Stimulated activated CD8-positive, alpha-beta memory T cell treated with anti-CD3 and anti-CD28 coated beads, Interleukin-15, amount 100 ng/mL, for 48 hours (primary cell): ENCODE results near the gene CACNA1D.
"Not testable (repeated sequence)": the region's sequence is repeated elsewhere in the genome, so short reads cannot be mapped to it uniquely, and the experiment has no call there.

Experiments used
- DNase-seq, 2 donors: peaks; one replicate each; pipeline ENCODE4 v3.0.0-alpha.2; 2020; ENCODE audit warnings: low read depth in 2 of 2

The CACNA1D gene

DNA sequence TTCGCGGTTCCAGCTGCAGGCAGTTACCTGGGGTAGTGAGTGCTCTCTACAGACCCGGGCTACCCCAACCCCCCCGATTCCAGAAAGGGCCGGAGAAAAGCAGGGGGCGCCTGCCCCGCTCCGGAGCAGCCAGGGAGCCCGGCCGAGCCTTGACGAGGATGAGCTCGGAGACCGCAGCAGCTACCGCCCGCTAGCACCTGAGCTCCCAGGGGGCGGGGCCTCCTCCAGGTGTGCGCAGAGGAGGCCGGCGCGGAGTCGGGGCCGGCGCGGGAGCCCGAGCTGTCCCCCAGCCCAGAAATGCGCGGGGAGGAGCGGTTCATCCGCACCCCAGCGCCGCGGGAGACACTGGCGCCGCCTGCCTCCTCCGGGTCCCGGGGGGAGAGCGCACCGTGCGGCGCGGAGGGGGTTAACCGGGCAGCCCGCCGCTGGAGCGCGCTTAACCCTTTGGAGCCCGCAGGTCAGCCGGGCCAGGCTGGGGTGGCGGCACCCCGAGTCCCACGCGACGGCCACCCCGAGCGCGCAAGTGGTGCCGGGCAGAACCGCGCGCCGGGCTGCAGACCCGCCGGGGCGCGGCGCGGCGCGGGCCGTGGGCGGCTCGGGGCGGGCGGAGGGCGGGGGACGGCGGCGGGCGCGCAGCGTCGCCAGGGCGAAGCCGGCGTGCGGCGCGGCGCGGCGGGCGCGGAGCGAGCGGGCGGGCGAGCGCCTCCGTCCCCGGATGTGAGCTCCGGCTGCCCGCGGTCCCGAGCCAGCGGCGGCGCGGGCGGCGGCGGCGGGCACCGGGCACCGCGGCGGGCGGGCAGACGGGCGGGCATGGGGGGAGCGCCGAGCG lies at the start of gene CACNA1D:
CACNA1D (plus strand) TSS at position 649 of the 829 bp plus-strand sequence. CDS start 556 bp downstream, outside the sequence.
- DNase-seq = no peak

DNA sequence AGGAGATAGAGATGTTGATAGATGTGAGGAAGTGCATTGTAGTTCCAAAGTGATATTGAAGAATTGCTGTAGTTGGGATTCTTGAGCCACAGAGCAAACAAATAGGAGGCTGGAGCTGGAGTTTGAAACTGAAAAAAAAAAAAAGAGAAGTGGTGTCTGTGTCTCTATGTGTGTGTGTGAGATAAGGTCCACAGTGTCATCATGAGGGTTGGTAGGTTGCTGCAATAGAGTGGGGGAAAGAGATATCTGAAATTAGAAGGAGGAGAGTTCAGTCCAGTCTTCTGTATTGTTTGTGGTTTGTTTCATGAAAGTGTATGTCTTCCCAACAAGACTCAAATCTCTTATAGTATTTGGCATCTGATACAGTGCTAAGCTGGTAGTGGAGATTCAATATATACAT lies 37.3 kb upstream of the CACNA1D start:
- no peak for DNase-seq

DNA sequence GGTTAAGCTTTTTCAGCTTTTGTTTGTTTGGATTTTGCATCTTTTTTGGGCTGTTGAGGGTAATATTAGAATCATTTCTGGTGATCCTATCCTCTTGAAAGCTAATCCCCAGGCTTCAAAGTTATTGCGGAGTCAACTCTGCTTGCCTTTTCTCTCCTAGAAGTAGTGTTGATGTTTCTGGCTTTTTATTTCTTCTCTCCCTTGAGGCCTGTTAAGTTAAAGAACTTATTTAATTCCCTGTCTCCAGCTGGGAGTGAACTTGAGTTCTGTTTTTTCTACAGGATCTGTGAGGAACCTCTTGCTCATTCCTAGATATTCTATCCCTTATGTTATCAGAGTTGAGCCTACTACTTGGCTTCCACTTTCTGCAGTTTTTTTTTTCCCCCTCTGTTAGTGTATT lies 34.1 kb upstream of the CACNA1D start:
- DNase-seq = no peak

- no peak for DNase-seq
These were observed 30.0 kb upstream of the CACNA1D start for GRCh38 chr3:53464424-53464823.

DNA sequence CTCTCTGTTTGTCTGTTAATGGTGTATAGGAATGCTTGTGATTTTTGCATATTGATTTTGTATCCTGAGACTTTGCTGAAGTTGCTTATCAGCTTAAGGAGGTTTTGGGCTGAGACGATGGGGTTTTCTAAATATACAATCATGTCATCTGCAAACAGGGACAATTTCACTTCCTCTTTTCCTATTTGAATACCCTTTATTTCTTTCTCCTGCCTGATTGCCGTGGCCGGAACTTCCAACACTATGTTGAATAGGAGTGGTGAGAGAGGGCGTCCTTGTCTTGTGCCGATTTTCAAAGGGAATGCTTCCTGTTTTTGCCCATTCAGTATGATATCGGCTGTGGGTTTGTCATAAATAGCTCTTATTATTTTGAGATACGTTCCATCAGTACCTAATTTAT lies 24.7 kb upstream of the CACNA1D start:
- not testable (repeated sequence) for DNase-seq

GRCh38 chr3:53473422-53473821 lies 21.0 kb upstream of the CACNA1D start:
- DNase-seq = no peak

GRCh38 chr3:53476372-53476771 lies 18.0 kb upstream of the CACNA1D start:
- DNase-seq = not testable (repeated sequence)

DNA sequence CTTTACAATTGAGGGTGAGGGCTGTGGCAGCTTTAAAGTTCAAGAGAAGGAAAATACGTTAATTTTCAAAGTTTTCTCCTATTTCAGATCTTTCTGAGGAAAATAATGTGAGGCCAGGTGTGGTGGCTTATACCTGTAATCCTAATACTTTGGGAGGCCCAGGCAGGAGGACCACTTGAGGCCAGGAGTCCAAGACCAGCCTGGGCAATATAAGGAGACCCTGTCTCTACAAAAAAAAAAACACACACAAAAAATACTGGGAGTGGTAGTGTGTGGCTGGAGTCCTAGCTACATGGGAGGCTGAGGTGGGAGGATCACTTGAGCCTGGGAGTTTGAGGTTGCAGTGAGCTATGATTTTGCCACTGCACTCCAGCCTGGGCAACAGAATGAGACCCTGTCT lies 16.7 kb upstream of the CACNA1D start:
- not testable (repeated sequence) for DNase-seq

DNA sequence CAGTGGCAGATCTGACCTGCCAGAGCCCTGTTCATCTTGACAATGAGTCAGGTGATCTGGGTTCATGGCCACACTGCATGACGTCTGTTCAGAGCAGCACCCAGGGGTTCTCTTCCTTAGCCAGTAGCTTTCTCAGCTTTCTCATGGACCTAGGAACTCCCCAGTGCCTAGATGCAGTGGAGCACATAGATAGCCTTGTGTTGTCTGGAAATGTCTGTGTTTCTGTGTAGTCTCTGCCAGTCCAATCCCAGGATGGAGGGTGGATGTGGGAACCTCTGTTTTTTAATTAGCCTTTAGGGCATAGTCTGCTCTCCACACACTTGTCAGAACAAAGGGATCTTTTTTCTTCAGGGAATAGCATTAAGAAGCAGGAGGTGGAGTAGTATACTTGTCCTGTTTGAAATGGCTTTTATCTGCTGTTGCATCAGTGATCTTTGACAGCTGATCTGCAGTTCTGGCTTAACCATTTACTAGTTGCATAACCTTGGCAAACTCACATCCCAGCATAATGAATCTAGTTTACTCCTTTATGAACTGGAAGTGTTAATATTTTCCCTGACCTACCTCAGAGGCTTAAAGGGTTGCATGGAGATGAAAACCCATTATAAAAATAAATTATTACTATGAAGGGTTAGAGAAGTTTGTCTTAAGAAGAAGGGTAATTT lies 16.1 kb upstream of the CACNA1D start:
- DNase-seq = no peak

DNA sequence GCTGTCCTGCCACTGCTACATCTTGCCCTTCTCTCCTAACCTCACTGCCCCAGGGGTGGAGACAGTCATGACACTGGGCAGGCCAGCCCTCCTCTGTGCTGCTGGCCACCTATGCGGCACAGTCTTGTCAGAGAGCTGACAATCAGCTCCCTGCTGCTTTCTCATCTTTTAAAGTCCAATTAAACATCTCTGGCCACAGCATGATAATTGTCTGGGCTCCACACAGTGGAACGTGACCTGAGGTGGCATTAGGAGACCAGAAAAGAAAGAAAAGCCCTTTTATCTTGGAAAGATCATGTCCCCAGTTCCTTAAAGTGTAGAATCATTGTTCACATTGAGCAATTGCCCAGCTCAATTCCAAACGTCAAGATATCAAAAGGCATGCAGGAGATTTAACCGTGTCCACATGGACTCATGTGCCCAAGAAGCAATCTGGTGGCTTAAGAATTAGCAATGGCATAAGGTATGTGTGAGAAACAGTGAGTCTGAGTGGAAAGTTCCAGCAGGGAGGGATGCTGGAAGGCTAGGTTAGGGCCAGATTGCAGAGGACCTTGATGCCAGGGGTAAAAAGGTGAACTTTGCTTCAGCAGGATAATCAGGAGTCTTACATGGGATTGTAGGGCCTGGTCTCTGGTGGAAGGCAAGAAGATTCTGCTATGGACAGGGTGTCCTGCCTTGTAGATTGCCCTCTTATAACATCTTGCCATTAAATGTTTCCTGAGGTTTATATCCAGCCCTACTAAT lies 15.3 kb upstream of the CACNA1D start:
- no peak for DNase-seq

DNA sequence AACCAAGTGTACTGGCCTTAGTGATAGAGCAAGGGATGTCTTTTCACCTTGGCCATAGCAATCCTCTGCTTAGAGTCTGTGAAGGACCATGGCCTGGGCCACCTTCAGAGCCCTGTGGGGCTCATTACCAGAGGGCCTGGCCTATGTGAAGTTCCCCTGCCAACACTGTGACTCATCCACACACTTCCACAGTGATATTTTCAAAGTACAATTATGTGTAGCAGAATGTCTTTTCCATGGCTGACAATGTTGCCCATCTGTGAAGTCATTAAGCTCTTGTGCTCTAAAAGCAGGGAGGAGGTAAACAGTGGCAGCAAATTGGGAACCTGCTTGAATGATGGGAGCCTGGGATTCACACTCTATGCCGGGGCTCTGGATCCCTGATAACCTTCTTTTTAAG lies 12.2 kb upstream of the CACNA1D start:
- no peak for DNase-seq

GRCh38 chr3:53483821-53484220 lies 10.6 kb upstream of the CACNA1D start:
- no peak for DNase-seq

- DNase-seq = no peak
These were observed 9.4 kb upstream of the CACNA1D start for GRCh38 chr3:53484984-53485383.

DNA sequence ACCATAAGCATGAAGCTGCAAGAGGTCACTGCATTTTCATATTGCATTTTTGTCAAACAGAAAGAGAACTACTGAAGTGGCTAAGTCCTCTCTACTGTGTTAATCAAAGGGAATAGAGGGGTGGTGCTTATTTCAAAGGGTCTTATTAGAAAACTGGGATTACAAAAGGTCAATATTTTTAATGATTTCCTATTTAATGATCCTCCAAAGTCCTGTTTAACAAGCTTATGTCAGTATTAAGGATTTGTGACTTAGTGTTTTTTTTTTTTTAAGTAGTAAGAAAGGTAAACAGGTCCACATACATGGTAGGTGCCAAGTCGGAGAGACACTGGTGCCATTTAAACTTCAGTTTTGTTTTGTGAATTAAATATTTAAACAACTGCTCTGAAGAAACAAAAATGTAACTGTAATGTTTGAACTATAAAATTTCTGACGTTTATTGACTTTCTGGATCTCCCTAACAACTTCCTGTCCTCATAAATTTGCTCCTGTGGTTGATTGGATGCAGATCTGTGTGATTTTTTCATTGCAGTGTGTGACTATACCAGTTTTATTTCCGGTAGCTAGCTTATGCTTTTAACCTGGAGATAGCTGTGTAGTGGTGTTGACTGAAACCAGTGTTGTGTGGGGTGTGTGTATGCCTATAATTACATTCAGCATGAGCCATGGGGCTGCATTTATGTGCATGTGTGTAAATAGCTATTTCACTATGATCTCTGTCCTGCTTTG lies 8.6 kb upstream of the CACNA1D start:
- no peak for DNase-seq

DNA sequence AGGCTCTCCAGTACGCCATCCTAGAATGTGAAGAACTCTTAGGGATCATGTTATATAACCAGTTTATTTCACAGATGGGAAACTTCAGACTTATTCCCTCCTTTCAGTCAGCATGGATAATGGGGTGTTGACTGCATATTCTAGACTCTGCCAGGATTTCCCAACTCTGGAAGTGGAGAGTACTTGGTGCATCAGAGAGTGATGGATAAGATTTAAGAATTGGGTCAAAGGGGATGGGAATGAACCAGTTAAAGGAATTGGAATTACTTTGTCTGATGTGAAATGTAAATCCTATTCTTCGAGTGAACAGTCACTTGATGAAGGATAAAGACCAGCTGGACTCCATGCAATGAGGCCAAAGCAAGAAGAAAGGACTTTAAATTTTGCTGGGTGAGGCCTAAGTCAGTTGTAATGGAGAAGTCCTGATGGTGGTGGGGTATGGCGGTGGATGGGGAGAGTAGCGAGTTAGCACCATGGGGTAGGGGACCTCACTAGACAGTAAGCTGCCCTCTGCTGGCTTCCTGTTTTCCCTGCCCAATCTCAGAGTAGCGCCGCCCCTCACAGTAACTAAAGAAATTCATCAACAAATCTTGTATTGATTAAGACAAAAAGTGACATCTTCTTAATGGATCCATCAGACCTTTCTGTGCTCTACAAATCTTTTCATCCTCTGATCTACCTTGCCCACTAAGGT lies 7.3 kb upstream of the CACNA1D start:
- no peak for DNase-seq

GRCh38 chr3:53489386-53489785 lies 5.0 kb upstream of the CACNA1D start:
- no peak for DNase-seq

DNA sequence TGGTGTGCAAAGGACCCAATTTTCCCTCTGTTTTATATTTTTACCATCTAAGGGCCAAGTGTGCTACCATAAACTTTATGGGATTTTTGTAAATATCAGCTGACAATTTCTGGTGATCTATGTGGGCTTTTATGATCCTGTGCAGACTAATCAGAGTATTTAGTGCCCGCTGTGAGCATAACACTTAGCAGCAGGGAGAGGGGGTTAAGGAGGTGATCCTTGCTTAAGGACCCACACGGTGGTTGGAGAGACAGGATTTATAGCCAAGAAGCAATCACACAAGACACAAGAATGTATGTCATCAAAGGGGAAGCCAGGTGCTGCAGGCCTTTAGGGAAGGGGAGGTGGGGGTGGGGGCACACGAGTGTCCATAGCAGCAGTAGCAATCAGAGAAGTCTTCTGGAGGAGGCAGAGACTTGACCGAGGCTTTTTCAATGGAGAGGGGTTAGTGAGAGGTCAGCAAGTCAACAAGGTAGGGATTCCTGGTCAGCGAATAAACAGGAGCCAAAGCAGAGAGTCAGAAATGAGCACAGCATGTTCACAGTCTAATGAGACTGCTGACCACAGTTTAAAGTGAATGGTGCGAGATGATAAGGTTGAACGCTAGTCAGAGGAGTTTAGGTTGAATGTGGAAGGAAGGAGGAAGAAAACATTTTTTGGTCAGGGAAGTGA lies 4.5 kb upstream of the CACNA1D start:
- no peak for DNase-seq

DNA sequence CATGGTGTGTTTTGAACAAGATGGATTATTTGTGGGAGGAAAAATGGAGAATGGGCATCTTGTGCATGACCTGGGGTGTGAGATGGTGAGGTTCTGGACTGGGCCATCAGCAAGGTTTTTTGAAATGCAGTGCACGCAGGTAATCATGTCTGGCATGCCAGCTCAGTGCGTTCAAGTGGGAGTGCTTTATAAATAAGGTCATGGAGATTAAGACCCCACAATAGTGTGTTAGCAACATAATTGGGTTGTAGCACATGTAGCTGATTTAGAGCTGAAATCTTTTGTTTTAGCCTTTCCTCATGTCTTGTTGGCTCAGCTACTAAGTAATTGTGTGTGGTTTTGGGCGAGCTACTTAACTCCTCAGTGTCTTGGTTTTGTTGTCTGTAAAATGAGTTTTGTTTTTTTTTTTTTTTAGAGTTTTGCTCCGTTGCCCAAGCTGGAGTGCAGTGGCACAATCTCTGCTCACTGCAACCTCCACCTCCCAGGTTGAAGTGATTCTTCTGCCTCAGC lies 3.9 kb upstream of the CACNA1D start:
- DNase-seq = no peak

DNA sequence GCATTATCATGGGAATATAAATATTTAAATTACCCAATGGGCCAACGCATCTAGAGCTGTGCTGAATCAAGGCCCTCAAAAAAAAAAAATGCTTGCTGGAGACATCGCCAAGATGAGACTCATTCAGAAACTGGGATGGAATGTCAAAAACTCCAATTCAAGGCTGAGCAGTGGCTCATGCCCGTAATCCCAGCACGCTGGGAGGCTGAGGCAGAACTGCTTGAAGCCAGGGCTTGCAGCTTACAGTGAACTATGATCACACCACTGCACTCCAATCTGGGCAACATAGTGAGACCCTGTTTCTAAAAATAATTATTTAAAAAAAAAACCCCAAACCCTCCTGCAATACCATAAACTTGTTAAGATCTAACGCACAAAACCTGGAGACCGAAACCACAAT lies 3.1 kb upstream of the CACNA1D start:
- no peak for DNase-seq

DNA sequence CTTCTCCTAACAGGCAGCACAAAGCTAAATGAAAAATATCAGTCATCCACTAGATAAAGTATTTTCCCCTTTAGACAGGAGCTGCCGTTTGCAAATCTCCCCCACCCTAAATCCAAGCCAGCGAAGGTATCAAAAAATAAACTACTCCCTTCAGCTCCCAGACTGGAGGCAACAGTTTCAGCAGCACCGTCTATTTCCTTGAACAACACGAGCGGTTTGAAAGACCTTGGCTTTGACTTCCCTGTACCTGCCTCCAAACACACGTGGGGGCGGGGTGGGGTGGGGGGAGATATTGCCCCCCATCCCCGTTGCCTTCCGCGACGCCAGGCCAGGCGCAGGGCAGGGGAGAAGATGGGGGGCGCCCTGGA lies 832 bp upstream of the CACNA1D start:
- no peak for DNase-seq

DNA sequence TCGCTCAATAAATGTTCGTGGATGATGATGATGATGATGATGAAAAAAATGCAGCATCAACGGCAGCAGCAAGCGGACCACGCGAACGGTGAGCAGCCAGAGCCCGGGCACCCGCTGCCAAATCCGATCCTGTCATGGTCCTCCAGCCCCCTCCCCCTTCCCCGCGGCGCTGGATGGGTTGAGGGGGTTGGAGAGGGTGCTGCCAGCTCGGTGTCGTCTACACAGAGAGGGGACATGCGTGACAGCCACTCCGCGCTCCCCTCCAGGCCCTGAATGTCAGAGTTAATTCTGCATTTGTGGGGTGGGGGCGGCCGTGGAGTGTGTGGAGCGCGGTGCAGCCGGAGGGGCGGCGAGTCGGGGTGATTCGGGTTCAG lies 722 bp downstream of the CACNA1D start:
- DNase-seq = no peak
